ENCODE results near the gene ZC3HAV1L. TPM values are rescaled to one million over a fixed set of nuclear protein-coding genes. Genes with fewer than 3 reads are reported as not detected.
"Not testable (repeated sequence)": the region's sequence is repeated elsewhere in the genome, so short reads cannot be mapped to it uniquely, and the experiment has no call there.

The ZC3HAV1L gene
- polyA plus RNA-seq, 4 donors, result 15.4 to 31.3 (median 23.7) TPM

DNA sequence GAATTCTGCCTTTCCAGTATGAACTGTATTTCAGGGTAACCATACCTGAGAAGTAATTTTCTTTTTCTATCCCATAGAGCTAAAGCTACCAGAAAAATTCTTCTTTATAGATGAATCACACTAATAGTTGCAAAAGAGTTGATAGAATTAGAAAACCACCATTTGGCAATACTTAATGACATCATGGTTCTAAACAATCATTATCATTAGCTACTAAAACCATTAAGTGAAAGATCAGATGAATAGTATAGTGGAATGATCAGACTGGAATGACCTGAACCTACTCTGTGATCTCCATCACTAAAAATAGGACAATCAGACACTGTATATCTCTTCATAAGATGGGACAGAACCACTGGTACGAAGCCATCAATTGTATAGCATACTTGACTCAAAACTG is 19.8 kb upstream of the ZC3HAV1L start:
- DNase-seq (ENCODE audit: low read depth in 4 of 4, low spot score in 2 of 4), result no peak

GRCh38 chr7:139054656-139055055 is 18.8 kb upstream of the ZC3HAV1L start:
- not testable (repeated sequence) for DNase-seq (ENCODE audit: low read depth in 4 of 4, low spot score in 2 of 4)

GRCh38 chr7:139054101-139054500 is 18.3 kb upstream of the ZC3HAV1L start:
- no peak for DNase-seq (ENCODE audit: low read depth in 4 of 4, low spot score in 2 of 4)

GRCh38 chr7:139051655-139052054 is 15.8 kb upstream of the ZC3HAV1L start:
- no peak for DNase-seq (ENCODE audit: low read depth in 4 of 4, low spot score in 2 of 4)

DNA sequence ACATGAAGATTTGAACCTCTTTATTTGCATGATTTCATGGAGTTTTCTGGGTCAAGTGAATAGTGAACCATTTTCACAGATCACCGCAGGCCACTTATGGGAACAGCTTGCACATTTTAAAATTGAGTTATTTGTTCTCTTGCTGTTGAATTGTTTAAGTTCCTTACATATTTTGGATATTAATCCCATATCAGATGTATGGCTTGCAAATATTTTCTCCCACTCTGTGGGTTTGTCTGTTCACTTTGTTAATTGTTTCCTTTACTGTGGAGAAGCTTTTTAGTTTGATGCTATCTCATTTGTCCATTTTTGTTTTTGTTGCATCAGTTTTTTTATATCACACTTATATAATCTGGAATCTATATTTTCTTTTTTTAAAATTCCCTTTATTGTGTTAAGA is 14.1 kb upstream of the ZC3HAV1L start:
- DNase-seq (ENCODE audit: low read depth in 4 of 4, low spot score in 2 of 4), result no peak

DNA sequence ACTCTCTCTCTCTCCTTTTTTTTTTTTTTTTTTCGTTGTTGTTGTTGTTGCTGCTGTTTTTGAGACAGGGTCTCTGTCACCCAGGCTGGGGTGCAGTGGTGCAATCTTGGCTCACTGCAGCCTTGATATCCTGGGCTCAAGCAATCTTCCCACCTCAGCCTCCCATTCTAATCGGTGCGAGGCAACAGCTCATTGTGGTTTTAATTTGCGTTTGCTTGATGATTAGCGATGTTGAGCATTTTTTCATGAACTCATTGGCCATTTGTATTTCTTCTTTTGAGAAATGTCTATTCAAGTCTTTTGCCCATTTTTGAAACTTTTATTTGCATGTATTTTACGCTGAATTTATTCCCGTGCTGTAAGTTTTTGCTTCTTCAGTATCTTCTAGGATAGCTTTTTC is 13.3 kb upstream of the ZC3HAV1L start:
- DNase-seq (ENCODE audit: low read depth in 4 of 4, low spot score in 2 of 4), result no peak

DNA sequence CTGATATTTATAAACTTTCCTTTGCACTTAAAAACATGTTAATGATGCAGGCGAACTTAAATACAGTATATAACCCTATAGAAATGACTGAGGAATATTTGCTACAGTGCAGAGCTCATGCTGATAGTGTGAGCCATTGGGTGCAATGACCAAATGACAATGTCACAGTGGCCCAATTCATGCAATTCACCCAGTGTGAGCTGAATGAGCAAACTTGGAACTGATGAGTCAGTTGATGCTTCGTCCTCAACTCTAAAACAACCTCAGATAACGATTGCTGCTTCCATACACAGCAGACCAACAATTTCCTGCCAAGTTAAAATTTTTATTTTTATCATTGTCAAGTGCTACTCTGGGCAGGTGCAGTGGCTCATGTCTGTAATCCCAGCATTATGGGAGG is 12.1 kb upstream of the ZC3HAV1L start:
- no peak for DNase-seq (ENCODE audit: low read depth in 4 of 4, low spot score in 2 of 4)

DNA sequence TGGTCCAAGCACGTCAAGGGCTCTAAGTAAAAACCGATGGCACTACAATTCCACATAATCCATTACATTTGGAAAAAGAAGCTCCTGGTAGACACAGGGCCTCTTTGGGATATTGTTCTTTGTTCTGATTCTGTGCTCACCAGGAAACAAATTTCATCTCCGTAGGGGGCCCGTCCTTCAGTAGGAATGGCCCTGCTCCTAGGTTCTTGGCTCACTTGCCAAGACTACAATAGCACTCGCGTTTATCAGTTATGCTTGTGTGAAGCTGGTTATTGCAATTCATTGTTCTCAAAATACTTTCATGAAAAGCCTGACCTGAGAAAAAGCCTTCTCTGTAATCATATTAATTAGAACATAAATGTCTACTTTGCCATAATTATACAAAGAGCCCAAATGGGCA is 10.3 kb upstream of the ZC3HAV1L start:
- DNase-seq (ENCODE audit: low read depth in 4 of 4, low spot score in 2 of 4), result no peak

GRCh38 chr7:139044813-139045794 is 9.3 kb upstream of the ZC3HAV1L start:
- no peak for DNase-seq (ENCODE audit: low read depth in 4 of 4, low spot score in 2 of 4)

DNA sequence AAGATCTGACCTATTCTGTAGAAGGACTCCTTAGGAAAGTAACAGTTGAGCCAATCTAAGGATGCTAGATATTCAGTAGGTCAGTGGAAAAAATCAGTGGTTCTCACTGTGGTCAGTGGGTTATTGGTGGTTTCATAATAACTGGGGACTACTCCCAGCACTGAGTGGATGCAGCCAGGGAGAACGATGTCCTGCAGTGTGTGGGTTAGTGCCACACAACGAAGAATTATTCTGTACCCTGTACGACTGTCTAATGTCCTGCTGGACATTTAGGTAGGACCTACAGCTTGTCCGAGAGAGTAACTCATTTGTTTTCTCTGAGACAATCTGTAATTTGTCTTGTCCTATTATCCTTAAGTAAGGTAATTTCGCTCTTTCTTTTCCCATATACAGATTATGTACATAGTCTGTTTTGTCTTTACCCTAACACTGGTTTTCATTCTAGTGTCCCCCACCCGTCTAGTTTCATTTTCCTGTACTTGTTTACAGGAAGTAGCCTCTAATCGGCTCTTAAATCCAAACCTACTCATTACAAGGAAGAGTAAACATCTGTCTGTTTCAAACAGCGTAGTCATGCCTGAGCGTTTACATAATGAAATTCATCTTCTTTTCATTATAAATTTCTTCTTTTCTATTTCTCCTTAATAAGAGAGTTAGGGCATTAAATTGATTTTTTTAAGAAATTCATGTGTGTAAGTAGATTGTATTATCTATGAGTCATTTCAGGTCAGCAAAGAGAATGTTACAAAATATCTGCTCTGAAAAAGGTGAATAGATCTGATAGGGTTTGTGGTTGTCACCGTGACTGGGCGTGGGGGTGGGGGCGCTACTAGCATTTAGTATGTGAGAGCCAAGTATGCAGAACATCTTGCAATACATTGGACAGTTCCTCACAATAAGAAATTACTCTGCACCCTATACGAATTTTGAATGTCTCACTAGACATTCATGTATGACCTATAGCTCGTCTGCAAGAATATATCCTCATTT is 8.3 kb upstream of the ZC3HAV1L start:
- DNase-seq (ENCODE audit: low read depth in 4 of 4, low spot score in 2 of 4), result no peak

- no peak for DNase-seq (ENCODE audit: low read depth in 4 of 4, low spot score in 2 of 4)
These were observed 5.7 kb upstream of the ZC3HAV1L start for GRCh38 chr7:139041378-139042085.

DNA sequence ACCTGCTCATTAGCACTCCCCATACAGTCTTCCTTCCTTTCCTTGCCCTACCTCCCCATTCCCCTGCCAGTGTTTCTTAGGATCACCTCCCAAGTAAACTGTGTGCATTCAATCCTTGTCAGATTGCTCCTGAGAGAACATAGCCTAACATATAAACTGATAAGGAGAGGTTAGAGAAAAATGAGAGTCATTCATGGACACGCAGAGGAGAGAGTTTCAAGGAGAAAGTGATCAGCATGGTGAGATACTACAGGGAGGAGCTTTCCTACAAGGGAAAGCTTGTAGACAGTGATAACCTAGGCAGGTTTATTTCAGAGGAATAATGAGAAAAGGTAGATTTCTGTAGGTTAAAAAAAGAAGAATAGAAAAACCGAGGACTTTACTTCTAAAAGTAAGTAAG is 2.8 kb upstream of the ZC3HAV1L start:
- DNase-seq (ENCODE audit: low read depth in 4 of 4, low spot score in 2 of 4), result no peak

- DNase-seq (ENCODE audit: low read depth in 4 of 4, low spot score in 2 of 4), result no peak
These were observed 1.1 kb upstream of the ZC3HAV1L start for GRCh38 chr7:139036901-139037300.

GRCh38 chr7:139034855-139035585 is 822 bp downstream of the ZC3HAV1L start:
- DNase-seq (ENCODE audit: low read depth in 4 of 4, low spot score in 2 of 4), result peak in 2 of 4 donors; percentile 25 to 29

DNA sequence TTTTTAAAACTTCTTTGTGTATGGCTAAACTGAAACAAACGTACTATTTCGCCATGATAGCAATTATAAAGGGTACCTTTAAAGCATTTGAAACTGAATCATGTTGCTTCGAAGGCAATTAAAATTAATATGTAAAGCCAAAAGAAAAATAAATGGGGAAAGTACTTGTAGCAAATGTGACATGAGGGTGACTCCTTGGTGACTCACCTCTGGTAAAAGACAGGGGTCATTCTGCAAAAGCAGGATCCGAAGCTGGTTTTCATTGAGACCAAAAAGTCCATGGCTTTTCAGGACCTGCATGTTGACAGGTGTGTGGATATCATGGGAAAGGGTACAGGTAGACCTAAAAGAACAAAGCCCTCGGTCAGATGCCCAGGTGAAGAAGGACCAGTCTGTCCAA is 1.5 kb downstream of the ZC3HAV1L start:
- DNase-seq (ENCODE audit: low read depth in 4 of 4, low spot score in 2 of 4), result no peak

DNA sequence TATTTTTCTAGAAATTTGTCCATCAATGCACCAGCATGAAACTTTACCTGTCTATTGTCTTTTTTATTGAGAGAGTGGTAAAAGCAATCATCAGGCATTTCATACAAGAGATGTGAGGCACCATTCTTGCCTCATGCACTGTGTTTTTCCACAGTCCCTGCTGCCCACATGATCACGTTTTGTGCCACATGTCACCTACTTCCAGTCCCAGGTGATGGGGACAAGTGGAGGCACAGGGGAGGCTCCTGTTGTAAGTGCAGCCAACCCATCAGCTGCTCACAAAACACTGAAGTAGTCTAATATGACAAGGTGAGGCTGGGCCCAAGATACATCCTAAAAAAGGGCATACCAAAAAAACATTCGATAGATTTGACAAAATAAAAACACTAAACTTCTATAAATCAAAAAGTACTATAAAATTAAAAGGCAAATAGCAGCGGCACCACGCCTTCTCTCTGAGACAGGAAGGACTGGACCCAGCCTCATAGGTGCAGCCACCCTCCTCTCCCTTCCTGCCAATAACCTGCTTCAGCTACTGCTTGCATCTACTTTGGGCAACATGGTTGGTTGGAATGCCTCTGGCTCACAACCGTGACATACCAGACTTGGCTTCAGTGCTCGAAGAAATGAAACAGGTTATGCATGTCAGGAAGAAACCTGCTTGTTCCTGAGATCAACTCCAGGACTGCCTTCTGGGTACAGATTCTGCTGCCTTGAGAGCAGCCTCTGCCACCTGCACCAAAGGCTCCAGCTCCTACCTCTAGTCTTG is 2.3 kb downstream of the ZC3HAV1L start:
- peak in 1 of 4 donors; percentile 36 for DNase-seq (ENCODE audit: low read depth in 4 of 4, low spot score in 2 of 4)

DNA sequence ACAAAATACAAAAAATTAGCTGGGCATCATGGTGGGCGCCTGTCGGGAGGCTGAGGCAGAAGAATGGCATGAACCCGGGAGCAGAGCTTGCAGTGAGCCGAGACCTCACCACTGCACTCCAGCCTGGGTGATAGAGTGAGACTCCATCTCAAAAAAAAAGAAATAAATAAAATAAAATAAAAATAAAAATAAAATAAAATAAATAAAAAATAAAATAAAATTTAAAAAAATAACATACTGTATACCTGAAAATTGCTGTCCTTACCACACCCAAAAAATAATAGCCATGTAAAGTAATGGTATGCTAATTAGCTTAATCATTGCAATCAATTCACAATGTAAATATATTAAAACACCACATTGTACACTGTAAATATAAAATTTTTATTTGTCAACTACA is 3.4 kb downstream of the ZC3HAV1L start:
- DNase-seq (ENCODE audit: low read depth in 4 of 4, low spot score in 2 of 4), result no peak

DNA sequence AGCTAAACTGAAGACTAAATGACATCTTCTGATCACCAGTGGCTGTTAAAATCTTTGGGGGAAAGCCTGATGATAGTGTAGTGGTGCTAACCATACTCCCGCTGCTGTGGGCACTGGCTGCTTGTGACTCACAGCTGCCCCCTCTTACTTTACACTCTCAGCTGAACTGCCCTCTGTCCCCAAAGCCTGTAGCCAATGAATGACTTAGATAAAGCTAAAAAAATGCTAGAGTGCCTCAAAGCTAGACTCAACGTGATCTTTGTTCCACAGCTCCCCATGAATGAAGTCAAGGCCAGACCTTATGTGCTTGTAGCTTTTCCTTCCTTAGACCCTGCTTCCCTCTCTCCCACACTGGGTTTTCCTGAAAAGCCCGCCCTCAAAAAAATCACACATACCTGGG is 6.5 kb downstream of the ZC3HAV1L start:
- DNase-seq (ENCODE audit: low read depth in 4 of 4, low spot score in 2 of 4), result no peak

DNA sequence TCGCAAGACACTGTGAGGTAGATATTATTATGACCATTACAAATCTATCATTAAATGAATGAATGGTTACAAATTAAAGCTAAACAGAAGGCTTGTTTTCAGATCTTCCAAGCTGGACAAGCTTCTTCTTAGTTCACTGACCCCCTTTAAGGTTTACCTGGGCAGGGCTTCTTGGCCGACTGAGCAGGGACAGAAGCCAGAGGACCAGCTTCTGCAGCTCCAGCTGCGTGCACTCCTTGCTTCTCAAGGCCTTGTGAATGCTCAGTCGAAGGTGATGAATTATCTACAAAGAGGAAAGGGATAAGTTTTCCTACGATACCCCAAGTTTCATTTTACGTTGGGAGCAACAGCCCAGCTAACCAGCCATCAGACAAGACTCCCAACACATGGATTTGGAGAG is 9.3 kb downstream of the ZC3HAV1L start:
- DNase-seq (ENCODE audit: low read depth in 4 of 4, low spot score in 2 of 4), result no peak
